ENCODE measurements around the gene RPE. TPM values are rescaled to one million over a fixed set of nuclear protein-coding genes. Genes with fewer than 3 reads are reported as not detected.

RPE gene
- total RNA-seq, 2 experiments from 2014 or later, result 50.2 to 52.6 TPM

DNA sequence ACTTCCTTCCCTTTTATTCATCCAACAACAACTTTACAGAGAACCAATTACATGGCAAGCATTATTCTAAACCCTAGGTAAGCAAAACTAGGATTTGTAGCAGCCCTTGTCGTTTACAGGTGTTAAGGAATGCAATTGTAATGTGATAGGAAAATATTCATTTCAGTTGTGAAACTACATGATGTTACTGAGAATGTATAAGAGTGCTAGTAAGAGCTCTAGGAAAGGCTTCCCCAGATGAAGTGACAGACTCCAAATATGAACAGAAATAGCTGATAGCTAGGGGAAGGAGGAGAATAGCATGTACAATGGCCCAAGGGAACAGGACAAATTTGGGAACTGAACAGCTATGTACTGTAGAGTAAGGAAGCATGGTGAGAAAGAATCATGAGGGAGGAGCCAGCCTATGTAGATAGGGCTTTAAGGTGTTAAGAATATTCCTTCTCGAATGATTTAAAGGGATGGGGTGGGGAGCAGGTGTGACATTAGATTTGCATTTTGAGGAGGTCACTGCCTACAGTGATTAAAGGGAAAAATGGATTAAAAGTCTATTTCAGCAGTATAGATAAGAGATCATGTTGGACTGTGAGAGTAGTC lies 31.7 kb downstream of the RPE start:
- Mint-ChIP-seq H3K27ac (no peak overlapping the region), H3K4me3 (no peak overlapping the region), H3K4me1 (peaks cover 8% of the 10 kb centered on the region), H3K9me3 (peaks cover 6% of the 10 kb centered on the region), H3K27me3 (no peaks in the 10 kb centered on the region), H3K36me3 (peaks cover 25% of the 10 kb centered on the region)
- no peak for DNase-seq

DNA sequence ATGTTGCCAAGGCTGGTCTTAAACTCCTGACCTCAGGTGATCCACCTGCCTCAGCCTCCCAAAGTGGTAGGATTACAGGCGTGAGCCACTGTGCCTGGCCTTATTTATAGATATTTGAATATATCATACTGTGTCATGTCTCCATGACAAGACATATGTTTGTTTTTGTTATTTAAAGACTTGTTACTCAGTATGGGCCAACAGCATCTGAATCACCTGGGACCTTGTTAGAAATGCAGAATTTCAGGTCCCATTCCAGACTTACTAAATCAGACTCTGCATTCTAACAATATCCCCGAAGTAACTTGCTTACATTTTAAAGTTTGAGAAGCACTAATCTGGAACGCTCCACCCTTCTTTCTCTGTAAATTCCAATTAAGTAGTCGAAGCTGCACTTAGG lies 33.2 kb downstream of the RPE start:
- H3K27me3 Mint-ChIP-seq, result no peaks in the 10 kb centered on the region
- H3K36me3 Mint-ChIP-seq, result peaks cover 25% of the 10 kb centered on the region
- no peak for DNase-seq
- H3K4me3 Mint-ChIP-seq, result no peak overlapping the region
- H3K9me3 Mint-ChIP-seq, result peaks cover 6% of the 10 kb centered on the region
- H3K27ac Mint-ChIP-seq, result no peak overlapping the region
- peaks cover 8% of the 10 kb centered on the region for H3K4me1 Mint-ChIP-seq

DNA sequence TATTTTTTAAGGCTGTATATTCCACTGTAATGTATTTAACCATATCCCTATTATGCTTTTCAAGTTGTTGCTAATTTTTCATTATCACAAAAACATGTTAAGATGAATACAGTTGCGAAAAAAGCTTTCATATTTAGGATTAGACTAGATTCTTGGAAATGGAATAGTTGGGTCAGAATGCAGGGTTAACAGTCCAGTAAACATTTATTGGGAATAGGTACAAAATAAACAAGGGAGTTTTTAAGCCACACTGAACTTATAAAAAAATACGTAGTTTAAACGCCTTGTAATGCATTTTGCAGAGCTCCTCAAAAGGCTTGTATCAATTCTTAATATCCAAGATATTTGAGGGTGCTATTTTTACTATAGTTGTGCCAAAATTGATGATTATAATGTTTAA lies 35.6 kb downstream of the RPE start:
- H3K9me3 Mint-ChIP-seq, result peaks cover under 1% of the 10 kb centered on the region
- no peak overlapping the region for H3K4me3 Mint-ChIP-seq
- H3K36me3 Mint-ChIP-seq, result peaks cover 13% of the 10 kb centered on the region
- no peak overlapping the region for H3K27ac Mint-ChIP-seq
- no peaks in the 10 kb centered on the region for H3K27me3 Mint-ChIP-seq
- DNase-seq, result no peak
- H3K4me1 Mint-ChIP-seq, result peaks cover 5% of the 10 kb centered on the region

DNA sequence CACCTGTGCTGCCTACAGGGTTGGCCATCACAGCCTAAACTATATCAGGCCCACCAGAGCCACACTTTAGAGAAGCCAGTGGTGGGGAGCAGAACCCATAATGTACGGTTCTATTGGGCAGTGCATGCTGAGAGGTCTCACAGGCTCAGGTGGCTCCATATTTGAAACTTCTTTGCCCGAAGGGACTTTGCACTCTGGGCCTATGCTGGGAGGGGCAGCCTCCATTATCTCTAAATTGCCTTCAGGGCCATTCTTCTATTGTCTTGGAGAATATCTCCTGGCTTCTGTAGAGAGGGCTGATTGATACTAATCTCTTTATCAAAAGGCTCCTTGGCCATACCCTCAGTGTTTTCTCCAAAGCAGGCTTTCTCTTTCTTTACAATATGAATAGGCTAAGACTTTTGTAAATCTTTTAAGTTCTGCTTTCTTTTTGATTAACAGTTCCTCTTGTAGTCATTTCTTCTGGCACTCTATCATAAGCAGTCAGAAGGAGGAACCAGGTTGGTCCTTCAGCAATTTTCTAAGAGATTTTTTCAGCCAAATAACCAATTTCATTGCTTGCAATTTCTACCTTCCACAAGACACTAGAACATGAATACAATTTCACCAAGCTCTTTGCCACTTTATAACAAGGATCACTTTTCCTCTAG lies 44.5 kb downstream of the RPE start:
- no peaks in the 10 kb centered on the region for H3K4me1 Mint-ChIP-seq
- H3K4me3 Mint-ChIP-seq, result no peak overlapping the region
- no peak overlapping the region for H3K27ac Mint-ChIP-seq
- H3K27me3 Mint-ChIP-seq, result no peaks in the 10 kb centered on the region
- H3K36me3 Mint-ChIP-seq, result peaks cover 23% of the 10 kb centered on the region
- no peaks in the 10 kb centered on the region for H3K9me3 Mint-ChIP-seq
- DNase-seq, result no peak

DNA sequence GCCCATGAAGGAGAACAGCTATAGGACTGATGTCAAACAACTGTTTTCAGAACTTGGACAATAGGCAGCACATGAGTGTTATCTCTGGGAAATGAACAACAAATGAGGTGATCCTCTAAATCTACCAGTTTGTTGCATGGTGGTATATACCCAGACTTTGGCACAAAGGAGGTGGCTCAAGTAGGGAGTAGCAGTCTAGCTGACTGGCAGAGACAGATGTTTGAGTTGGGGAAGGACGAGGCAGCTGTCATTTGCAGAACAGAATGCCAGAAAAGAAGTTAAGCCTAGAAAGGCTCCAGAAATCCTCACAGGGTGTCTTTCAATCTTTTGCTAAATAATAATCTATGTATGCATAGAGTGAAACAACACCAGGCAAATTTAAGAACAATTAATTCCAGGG lies 47.4 kb downstream of the RPE start:
- Mint-ChIP-seq H3K9me3 (peaks cover 5% of the 10 kb centered on the region), H3K4me3 (no peak overlapping the region), H3K36me3 (peaks cover 32% of the 10 kb centered on the region), H3K27ac (no peak overlapping the region), H3K4me1 (no peaks in the 10 kb centered on the region), H3K27me3 (no peaks in the 10 kb centered on the region)
- DNase-seq, result no peak

DNA sequence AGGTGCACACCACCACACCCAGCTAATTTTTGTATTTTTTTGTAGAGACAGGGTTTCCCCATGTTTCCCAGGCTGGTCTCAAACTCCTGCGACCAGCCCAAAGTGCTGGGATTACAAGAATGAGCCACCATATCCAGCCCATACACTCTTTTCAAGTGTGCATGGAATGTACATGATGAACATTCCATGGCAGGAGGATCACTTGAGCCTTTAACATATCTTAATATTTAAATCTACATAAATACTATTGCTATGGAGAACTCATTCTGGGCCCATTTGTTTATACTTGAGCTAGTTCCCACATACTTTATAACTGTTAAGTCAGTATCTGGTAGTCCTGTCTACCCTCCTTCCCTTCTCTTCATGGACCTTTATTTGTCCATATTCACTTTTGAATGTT lies 48.4 kb downstream of the RPE start:
- Mint-ChIP-seq H3K9me3 (peaks cover 12% of the 10 kb centered on the region), H3K36me3 (peaks cover 39% of the 10 kb centered on the region), H3K4me1 (no peaks in the 10 kb centered on the region), H3K4me3 (no peak overlapping the region), H3K27me3 (no peaks in the 10 kb centered on the region), H3K27ac (no peak overlapping the region)
- DNase-seq, result no peak

DNA sequence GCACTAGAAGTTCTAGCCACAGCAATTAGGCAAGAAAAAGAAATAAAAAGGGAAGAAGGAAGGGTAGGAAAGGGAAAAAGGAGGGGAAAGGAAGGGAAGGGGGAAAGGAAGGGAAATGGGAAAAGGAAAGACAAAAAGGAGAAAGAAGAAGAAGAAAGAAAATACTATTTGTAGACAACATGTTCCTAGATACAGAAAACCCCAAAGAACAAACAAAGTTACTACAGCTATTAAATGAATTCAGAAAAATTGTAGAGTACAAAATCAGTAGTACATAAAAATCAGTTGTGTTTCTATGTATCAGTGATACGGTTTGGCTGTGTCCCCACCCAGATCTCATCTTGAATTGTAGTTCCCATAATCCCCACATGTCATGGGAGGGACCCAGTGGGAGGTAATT lies 52.3 kb downstream of the RPE start:
- no peaks in the 10 kb centered on the region for H3K4me1 Mint-ChIP-seq
- H3K4me3 Mint-ChIP-seq, result no peak overlapping the region
- H3K27me3 Mint-ChIP-seq, result no peaks in the 10 kb centered on the region
- peaks cover 24% of the 10 kb centered on the region for H3K9me3 Mint-ChIP-seq
- no peak overlapping the region for H3K27ac Mint-ChIP-seq
- peaks cover 32% of the 10 kb centered on the region for H3K36me3 Mint-ChIP-seq
- no peak for DNase-seq

DNA sequence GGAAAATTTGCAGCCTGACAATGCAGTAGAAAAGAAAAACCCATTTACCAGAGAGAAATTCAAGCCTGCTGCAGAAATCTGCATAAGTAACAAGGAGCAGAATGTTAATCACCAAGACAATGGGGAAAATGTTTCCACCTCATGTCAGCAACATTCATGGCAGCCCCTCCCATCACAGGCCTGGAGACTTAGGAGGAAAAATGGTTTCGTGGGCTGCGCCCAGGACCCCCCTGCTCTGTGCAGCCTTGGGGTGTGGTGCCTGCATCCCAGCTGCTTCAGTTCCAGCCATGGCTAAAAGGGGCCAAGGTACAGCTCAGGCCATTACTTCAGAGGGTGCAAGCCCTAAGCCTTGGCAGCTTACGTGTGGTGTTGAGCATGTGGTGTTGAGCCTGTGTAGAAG lies 53.4 kb downstream of the RPE start:
- H3K36me3 Mint-ChIP-seq, result peaks cover 32% of the 10 kb centered on the region
- no peaks in the 10 kb centered on the region for H3K4me1 Mint-ChIP-seq
- H3K27me3 Mint-ChIP-seq, result no peaks in the 10 kb centered on the region
- no peak overlapping the region for H3K4me3 Mint-ChIP-seq
- no peak overlapping the region for H3K27ac Mint-ChIP-seq
- no peak for DNase-seq
- H3K9me3 Mint-ChIP-seq, result peaks cover 25% of the 10 kb centered on the region

DNA sequence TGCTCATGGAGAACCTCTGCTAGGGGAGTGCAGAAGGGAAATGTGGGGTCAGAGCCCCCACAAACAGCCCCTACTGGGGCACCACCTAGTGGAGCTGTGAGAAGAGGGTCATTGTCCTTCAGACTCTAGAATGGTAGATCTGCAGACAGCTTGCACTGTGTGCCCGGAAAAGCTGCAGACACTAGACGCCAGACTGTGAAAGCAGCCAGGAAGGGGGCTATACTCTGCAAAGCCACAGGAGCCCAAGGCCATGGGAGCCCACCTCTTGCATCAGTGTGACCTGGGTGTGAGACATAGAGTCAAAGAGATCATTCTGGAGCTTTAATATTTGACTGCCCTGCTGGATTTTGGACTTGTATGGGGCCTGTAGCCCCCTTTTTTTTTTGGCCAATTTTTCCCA lies 60.9 kb downstream of the RPE start:
- Mint-ChIP-seq H3K4me1 (no peaks in the 10 kb centered on the region), H3K27me3 (no peaks in the 10 kb centered on the region), H3K36me3 (peaks cover 2% of the 10 kb centered on the region), H3K9me3 (peaks cover 3% of the 10 kb centered on the region), H3K4me3 (no peak overlapping the region), H3K27ac (no peak overlapping the region)
- DNase-seq, result no peak

Other genes starting within 250 kb of the RPE start
- gene UNC80, start 230.8 kb upstream of the RPE start, total RNA-seq, result not detected
- gene KANSL1L, start 168.8 kb downstream of the RPE start, total RNA-seq, result 1 to 10 TPM; 2.6 to 3.7 TPM
- not detected for gene ACADL, start 222.8 kb downstream of the RPE start, total RNA-seq